Subcutaneous adipose tissue (tissue), 4 donors: Measurements from ENCODE around the gene THADA. TPM values are rescaled to one million over a fixed set of nuclear protein-coding genes. Genes with fewer than 3 reads are reported as not detected.

Experiments used
- total RNA-seq, 4 donors: library from RNA; depleted of rRNA; stranded (reverse); fragments of >200 nt; gene quantifications; one replicate each; pipeline ENCODE4 v1.1.0, GENCODE V29; 2016
- TF ChIP-seq, protein P1 (sequence below): fragments of 450-650 bp; IDR thresholded peaks from one replicate; pipeline ENCODE4 v1.5.1; 2016; ENCODE audit warnings: low read depth, mild to moderate bottlenecking, control low read depth, antibody characterized with exemption, moderate library complexity

THADA gene
- total RNA-seq, 4 donors from 2014 or later: 31.8 to 71.9 (median 53.8) TPM

DNA sequence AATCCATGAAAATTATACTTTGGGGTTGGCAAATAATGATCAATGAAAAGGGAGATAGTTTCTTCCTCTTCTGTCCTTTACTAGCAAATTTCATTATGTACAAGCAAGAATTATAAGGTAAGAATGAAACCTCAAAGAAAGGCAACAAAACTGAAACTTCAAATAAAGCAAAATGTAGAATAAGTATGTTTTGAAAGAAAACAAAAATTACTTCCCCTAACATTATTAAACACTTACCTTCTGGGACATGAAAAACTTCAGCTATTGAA is 29.4 kb downstream of the THADA start:
- TF ChIP-seq, protein P1, sequence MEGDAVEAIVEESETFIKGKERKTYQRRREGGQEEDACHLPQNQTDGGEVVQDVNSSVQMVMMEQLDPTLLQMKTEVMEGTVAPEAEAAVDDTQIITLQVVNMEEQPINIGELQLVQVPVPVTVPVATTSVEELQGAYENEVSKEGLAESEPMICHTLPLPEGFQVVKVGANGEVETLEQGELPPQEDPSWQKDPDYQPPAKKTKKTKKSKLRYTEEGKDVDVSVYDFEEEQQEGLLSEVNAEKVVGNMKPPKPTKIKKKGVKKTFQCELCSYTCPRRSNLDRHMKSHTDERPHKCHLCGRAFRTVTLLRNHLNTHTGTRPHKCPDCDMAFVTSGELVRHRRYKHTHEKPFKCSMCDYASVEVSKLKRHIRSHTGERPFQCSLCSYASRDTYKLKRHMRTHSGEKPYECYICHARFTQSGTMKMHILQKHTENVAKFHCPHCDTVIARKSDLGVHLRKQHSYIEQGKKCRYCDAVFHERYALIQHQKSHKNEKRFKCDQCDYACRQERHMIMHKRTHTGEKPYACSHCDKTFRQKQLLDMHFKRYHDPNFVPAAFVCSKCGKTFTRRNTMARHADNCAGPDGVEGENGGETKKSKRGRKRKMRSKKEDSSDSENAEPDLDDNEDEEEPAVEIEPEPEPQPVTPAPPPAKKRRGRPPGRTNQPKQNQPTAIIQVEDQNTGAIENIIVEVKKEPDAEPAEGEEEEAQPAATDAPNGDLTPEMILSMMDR: no peak

DNA sequence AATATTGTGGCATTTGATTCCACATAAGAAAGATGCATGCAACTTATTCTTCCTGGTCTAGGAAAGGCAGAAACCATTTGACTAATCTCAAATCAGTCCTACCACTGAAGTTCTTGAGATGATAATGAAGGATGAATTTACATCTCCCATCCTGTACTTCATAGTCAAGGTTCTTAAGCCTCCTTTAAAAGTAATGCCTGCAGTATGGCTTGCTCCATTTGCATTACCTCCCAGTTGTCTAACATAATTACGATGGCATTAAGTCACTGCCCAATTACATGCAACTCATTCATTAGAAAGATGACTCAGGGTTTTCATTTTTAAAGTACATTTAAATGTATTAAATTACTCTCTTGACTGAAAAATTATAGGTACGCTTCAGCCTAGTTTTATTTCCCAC is 32.2 kb downstream of the THADA start:
- TF ChIP-seq, protein P1: no peak

DNA sequence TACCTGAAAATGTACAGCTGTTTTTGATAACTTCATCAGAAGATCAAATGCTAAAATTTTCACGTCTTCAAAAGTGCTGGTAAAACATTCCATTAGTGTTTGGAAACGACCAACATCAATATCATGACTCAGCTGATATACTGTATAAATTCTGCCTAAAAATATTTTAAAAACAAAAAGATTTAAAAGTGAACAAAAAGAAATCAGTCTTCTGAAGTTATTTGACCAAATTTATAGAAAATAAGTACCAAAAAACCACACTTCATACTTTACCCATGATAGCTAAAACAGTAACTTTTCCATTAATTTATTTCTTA is 35.6 kb downstream of the THADA start:
- TF ChIP-seq, protein P1: no peak

DNA sequence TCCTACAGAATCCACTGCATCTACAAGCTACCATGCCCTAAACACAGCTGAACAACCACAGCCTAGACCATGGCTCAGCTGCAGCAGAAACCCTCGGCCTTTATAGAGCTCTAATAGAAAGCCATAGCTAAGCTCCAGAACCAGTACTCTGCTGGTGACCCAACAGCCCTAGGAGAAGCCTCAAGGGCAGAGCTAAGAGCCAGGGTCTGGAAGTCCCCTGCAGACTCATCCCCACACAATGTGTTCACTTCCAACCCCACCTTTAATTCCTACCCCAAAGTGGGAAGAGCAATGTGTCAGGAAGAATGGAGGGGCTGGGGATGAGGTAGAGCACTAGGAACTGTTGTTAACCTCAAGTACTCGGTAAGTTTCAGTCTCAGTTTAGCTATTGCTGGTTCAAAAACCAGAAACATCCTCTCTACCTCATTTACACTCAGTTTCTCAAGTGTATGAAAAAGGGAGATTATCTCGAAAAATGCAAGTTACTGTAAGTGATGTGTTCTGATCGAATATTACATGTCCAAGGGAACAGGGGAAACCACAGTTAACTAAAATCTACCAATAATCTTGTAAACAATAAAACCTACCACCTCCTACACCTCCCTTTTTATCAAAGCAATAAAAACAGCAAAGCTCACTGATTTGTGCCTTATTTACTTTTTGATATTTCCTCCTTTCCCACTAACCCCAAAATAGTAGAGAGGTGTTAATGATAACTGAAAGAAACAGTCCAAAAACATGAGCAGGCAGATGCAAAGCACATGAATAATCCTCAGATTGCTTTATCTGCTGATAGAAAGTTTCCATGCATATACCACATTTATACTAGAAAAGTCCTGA is 36.2 kb downstream of the THADA start:
- TF ChIP-seq, protein P1: no peak

DNA sequence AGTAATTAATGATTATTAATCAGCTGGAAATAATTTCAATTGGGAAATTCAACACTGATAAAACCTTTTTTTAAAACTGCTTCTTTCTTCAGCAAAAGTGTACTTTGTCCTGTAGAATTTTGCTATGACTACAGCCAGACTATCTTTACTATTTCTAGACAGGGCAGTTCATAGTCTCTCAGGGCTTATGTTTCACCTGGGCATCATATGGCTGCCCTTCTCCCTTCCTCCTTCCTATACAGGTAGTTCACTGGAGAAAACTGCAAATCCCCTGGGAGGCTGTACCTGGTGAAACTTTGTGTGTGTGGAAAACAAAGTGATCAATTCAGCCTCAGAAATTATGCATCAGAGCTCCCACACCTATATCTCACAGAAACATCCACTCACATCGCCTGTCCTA is 38.6 kb downstream of the THADA start:
- TF ChIP-seq, protein P1: no peak

DNA sequence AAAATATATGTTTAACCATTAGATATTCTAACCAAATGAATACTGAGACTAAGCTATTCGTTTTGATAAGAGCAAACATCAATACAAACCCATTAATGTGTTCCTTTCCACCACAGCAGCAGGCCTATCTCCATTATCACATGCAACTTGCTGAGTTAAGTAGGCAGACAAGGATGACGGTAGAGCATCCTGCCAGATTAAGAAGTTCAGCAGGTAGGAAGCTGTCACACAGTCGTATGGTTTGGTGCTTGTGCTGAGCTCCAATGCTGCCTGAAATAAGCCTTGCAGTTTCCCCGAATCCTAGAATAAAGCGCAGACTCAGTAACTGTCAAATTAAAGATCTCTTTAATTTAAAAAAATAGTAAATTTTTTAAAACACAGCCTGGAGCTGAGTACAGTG is 39.6 kb downstream of the THADA start:
- TF ChIP-seq, protein P1: no peak

DNA sequence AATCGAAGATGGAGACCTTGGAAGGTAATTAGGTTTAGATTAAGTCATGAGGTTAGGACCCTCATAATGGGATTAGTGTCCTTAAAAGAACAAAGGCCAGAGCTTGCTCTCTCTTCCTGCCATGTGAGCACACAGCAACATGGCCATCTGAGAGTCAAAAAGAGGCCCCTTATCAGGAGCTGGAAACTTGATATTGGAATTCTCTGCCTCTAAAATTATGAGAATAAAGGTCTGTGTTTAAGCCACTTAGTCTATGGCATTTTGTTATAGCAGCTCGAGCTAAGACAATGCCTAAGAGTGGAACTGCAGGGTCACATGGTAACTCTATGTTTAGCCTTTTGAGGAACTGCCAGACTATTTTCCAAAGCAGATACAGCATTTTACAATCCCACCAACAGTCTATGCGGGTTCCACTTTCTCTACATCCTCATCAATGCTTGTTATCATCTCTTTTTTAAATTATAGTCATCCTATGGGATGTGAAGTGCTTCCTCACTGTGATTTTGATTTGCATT is 42.4 kb downstream of the THADA start:
- TF ChIP-seq, protein P1: no peak
